IPS-18c (cell line): ENCODE measurements around the gene RAMP3.

Source experiments
- H3K4me3 ChIP-seq: 2 replicates; pipeline ENCODE4 v1.7.0; 2013; ENCODE audit warnings: low read depth, mild to moderate bottlenecking, low read length, moderate library complexity; ENCODE audit not compliant: insufficient read depth
- H3K9me3 ChIP-seq: one replicate; pipeline ENCODE4 v1.6.1; 2013; ENCODE audit warnings: mild to moderate bottlenecking, low read length, moderate library complexity; ENCODE audit not compliant: control insufficient read depth, insufficient read depth

RAMP3 gene

DNA sequence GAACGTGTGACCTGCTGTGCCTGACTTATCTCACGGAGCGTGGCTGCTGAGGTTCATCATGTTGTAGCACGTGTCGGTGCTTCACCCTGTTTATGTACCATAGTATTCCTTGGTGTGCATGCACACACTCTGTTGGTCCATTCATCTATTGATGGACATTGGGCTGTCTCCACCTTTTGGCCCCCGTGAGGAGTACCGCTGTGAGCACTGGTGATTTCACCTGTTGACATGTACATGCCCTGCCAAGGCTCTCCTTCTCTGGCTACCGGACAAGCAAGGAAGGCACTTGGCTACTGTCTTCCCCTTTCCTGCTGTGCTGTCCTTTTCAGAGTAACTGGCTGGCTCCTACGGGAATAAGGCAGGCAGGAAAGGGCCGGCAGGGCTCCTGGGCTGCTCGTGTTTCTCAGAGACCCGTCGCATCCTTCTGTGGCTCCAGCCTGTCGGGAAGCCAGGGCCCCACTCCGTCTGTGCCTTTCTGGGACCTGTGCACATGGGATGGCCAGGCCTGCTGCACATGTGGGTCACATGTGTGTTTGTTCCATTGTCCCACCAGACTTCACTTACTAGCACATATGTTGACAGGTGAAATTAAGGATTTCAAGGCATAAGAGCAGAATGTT, 28.3 kb upstream of the RAMP3 start:
- Histone ChIP-seq H3K9me3 (no peaks in the 10 kb centered on the region), H3K4me3 (no peak overlapping the region)

DNA sequence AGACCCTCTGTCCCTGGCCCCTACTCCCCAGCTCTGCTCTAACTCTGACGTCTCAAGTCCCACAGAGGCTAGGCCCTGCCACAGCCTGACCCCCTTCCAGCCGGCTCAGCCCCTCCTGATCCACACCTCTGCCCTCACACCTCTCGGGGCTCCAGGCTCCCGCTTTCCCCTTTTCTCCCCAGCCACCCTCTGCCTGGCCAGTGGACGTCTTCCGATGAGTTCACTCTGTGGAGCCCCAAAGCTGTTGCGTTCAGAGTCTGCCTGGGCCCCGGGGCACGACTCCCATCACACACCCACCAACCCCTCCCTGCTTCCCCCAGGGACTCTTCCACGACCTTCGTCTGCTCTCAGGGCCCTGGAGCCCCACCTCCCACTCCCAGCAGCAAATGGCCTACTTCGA, 27.7 kb upstream of the RAMP3 start:
- Histone ChIP-seq H3K4me3 (no peak overlapping the region), H3K9me3 (no peaks in the 10 kb centered on the region)

- H3K4me3 ChIP-seq = no peak overlapping the region
Observed at GRCh38 chr7:45130910-45131309, 26.7 kb upstream of the RAMP3 start.

DNA sequence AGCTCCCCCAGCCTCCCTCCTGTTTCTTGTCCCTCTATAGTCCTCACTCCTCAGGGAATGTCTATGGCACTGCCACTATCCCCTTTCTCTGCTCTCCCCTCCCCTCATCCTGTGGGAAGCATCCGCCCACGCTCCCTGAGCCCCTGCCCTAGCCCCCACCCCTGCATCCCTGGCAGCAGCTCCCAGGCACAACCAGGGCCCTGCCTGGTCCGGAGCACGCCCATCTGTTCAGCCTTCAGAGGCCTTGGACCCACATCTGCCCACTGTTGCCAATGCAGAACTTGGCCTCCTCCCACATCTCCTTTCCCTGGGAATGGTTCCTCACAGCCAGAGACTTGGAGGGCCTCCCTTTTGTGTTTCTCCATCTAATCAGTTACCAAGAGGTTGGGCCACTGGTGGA, 25.7 kb upstream of the RAMP3 start:
- Histone ChIP-seq H3K9me3 (no peaks in the 10 kb centered on the region), H3K4me3 (no peak overlapping the region; the same call in 1 of the 2 replicates)

More at GRCh38 chr7:45130910-45131309, 26.7 kb upstream of the RAMP3 start:
- no peaks in the 10 kb centered on the region for H3K9me3 ChIP-seq

GRCh38 chr7:45132708-45133320, 24.8 kb upstream of the RAMP3 start:
- no peak overlapping the region for H3K4me3 ChIP-seq
- H3K9me3 ChIP-seq = no peaks in the 10 kb centered on the region

DNA sequence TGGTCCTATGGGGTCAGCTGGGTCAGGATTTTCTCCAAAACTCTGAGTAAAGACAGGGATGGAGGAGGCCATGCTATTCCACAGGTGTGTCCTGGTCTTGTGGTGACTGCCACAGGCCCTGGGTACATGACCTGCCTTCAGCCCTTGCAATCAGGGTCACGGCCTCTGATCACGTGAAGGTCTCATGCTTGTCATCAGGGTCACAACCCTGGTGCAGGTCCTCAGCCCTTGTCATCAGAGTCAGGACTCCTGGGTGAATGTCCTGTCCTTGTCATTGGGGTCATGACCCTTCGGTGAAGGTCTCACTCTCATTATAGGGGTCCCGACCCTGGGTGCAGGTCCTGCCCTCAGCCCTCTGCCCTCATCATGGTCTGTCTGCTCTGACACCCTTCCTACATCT, 24.2 kb upstream of the RAMP3 start:
- no peaks in the 10 kb centered on the region for H3K9me3 ChIP-seq
- no peak overlapping the region for H3K4me3 ChIP-seq

DNA sequence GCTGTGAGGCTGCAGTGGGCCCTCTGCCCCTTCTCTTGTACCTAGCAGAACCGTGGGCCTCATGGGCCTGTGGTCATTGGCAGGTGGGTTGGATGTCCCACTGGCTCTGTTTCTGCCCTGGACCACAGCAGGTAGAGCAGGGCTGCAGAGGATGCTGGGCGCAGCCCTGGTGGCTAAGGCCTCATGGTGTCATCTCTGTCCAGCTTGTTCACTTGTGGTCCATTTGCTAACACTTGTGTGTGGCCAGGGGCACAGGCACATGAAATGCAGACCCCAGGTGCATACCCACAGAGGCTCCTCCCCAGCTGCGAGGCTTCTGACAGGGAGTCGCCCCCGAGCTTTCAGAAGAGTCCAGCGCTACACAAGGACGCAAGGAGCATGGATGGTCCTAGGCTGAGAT, 23.7 kb upstream of the RAMP3 start:
- Histone ChIP-seq H3K9me3 (no peaks in the 10 kb centered on the region), H3K4me3 (no peak overlapping the region)

DNA sequence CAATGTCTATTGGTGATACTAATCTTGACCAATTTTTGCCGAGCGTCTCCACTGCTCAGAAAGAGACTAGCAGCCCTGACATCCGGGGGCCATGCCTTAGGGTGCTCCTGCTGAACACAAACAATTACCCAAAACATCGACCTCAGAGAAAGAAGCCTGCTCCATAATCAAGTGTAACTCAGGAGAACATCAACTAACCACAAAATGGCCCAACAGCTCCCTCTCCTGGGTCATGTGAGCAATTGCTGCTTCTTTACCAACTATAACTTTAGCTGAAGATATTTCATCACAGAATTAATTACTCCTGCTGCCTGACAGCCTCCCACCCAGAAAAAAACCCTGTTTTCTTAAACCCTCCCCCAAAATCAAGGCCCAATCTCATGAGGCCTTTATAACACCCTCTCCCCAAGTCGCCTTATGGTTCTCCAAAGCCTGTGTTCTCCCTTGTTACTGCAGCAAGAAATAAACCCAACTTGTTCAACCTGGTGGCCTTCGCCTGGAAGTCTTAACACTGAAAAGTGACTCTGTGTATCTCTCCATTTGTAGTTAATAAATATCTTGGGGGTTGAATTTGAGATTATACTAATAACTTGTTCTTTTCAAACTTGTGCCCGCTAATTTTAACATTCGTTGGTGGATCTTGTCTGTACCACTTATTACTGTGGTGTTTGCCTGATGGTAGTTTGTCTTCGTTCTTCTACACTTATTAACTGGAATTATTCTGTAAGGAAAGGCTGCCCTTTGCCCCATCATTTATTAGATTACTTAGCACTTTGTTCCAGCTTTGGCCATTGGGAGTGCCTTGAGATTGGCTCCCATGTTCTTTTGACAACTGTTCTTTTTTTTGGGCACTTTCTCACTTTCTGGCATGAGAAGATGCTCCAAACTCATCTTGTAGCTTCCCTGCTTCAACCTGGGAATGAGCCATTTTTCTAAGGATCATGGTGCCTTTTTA, 21.2 kb upstream of the RAMP3 start:
- Histone ChIP-seq H3K4me3 (no peak overlapping the region), H3K9me3 (no peaks in the 10 kb centered on the region)

DNA sequence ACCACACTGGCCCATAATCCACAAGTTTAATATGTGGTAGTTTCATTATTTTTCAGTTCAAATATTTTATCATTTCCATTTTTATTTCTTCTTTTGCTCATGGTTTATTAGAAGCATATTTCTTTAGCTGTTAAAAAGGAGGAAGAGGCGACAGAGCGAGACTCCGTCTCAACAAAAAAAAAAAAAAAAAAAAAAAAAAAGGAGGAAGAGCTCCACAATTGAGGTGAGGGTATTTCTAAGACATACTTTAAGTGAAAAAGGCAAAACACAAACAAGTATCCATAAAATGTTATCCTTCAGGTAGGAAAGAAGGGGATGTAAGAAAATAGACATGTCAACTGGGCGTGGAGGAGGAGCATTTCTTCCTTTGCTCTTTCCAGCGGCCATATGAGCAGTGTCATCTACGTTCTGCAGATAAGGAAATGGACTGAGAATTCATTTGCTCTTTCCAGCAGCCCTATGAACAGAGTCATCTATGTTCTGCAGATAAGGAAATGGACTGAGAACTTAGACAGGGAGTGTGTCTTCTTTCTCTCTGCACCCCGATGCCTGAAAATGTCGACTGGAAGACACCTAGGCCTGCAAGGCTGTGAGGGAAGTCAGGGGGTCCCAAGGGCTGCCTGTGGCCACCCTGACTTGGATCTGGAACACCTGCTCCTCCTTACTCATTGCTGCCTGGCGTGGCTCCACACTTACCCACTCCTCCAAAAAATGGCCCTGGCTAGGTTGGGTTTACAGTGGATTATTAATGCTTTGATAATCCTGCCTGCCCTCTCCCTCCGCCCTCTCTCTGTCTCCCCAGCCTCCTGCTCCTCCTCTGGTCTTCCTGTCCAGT, 18.9 kb upstream of the RAMP3 start:
- Histone ChIP-seq H3K9me3 (no peaks in the 10 kb centered on the region), H3K4me3 (no peak overlapping the region)

- Histone ChIP-seq H3K4me3 (no peak overlapping the region), H3K9me3 (no peaks in the 10 kb centered on the region)
Observed at GRCh38 chr7:45140827-45141226, 16.8 kb upstream of the RAMP3 start.

- H3K4me3 ChIP-seq = no peak overlapping the region
- H3K9me3 ChIP-seq = no peaks in the 10 kb centered on the region
Observed at GRCh38 chr7:45143616-45144015, 14.0 kb upstream of the RAMP3 start.

DNA sequence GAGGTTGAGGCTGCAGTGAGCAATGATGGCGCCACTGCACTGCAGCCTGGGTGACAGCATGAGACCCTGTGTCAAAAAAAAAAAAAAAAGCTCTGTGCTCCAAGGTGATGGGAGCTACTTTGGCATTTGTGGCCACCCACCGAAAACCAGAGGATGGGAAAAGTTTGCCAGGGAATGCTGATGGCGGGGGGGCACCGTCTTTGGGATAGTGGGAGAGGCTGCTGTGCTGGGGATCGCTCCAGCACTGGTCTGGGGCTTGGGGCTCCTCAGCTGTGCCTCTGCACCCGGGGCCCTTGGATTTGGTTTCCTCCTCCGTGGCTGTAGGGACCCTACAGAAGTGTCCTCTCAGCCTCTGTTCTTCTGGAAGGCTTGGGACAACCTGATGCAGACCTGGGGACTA, 11.7 kb upstream of the RAMP3 start:
- no peaks in the 10 kb centered on the region for H3K9me3 ChIP-seq
- H3K4me3 ChIP-seq = no peak overlapping the region

GRCh38 chr7:45146531-45147379, 10.8 kb upstream of the RAMP3 start:
- H3K4me3 ChIP-seq = no peak overlapping the region
- H3K9me3 ChIP-seq = no peaks in the 10 kb centered on the region

DNA sequence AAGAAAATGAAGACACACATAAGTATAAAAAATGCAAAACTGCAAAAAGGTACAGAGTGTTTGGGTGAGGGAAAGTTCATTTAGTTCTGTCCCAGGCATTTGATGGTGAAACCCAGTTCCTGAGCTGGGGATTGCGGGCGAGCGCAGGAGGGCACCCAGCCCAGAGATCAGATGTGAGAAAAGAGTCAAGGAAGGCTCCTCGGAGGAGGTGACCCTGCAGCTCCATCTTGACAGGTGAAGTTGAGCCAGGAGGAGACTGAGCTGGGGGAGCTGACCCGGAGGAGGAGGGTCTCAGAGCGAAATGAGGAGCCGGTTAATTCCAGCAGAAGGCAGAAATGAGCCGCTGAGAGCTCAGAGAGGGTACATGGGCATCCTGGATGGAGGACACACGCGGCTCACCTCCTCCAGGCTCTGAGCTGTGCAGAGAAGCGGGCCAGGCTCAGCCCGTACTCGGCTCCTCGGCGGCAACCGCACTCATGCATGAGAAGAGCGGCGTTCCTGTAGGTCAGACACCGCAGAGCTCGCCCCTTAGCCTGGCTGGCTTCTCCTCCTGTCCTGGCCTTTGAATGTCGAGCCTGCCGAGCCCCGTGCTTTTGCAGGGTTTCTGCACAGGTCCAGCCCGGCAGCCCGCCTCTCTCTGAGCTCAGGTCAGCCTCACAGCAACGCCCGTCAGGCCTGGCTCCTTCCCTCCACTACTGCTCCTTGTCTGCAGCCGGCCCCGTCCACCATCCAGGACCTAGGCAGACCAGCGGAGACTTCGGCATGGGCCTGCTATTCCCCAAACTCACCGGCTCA, 9.5 kb upstream of the RAMP3 start:
- Histone ChIP-seq H3K9me3 (no peaks in the 10 kb centered on the region), H3K4me3 (no peak overlapping the region)

- Histone ChIP-seq H3K4me3 (no peak overlapping the region), H3K9me3 (no peaks in the 10 kb centered on the region)
Observed at GRCh38 chr7:45148653-45148973, 9.0 kb upstream of the RAMP3 start.

DNA sequence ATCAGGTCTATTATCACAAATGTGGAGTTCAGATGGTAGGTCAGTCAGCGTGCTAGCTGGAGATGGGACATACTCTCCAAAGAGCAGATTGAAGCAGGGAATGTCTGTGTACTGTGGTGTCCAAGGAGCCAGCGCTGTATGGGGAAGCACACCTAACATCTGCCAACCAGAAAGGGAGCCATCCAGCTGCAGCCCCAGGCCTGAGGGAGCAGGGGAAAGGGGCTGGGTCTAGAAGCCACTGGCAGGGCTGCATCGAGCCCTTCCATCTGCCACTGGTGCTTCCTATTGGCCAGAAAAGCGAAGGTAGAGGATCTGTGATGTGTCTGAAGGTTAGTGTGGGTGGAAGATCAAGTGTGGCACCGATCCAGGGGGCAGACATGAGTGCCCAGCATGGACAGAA, 8.0 kb upstream of the RAMP3 start:
- H3K4me3 ChIP-seq = no peak overlapping the region
- no peaks in the 10 kb centered on the region for H3K9me3 ChIP-seq
